Measurements from ENCODE around the gene TMTC2.
"Not testable (repeated sequence)": the region's sequence is repeated elsewhere in the genome, so short reads cannot be mapped to it uniquely, and the experiment has no call there.

Gene TMTC2

GRCh38 chr12:82845076-82845475 is 158.4 kb downstream of the TMTC2 start:
- DNase-seq (ENCODE audit: low spot score): not testable (repeated sequence)

GRCh38 chr12:82848845-82849244 is 162.1 kb downstream of the TMTC2 start:
- DNase-seq (ENCODE audit: low spot score): no peak

GRCh38 chr12:82852529-82852928 is 165.8 kb downstream of the TMTC2 start:
- no peak for DNase-seq (ENCODE audit: low spot score)

GRCh38 chr12:82855872-82856271 is 169.2 kb downstream of the TMTC2 start:
- DNase-seq (ENCODE audit: low spot score): no peak

GRCh38 chr12:82857276-82857675 is 170.6 kb downstream of the TMTC2 start:
- no peak for DNase-seq (ENCODE audit: low spot score)

- DNase-seq (ENCODE audit: low spot score): no peak
Measured at GRCh38 chr12:82857911-82858533, 171.3 kb downstream of the TMTC2 start.

GRCh38 chr12:82858534-82858917 is 171.8 kb downstream of the TMTC2 start:
- DNase-seq (ENCODE audit: low spot score): no peak

- DNase-seq (ENCODE audit: low spot score): no peak
Measured at GRCh38 chr12:82862069-82862841, 175.5 kb downstream of the TMTC2 start.

- DNase-seq (ENCODE audit: low spot score): no peak
Measured at GRCh38 chr12:82862876-82863649, 176.4 kb downstream of the TMTC2 start.

- no peak for DNase-seq (ENCODE audit: low spot score)
Measured at GRCh38 chr12:82866227-82866775, 179.6 kb downstream of the TMTC2 start.

- no peak for DNase-seq (ENCODE audit: low spot score)
Measured at GRCh38 chr12:82866946-82867345, 180.2 kb downstream of the TMTC2 start.

GRCh38 chr12:82867762-82868500 is 181.2 kb downstream of the TMTC2 start:
- DNase-seq (ENCODE audit: low spot score): no peak

- no peak for DNase-seq (ENCODE audit: low spot score)
Measured at GRCh38 chr12:82870771-82871377, 184.2 kb downstream of the TMTC2 start.

GRCh38 chr12:82872088-82872487 is 185.4 kb downstream of the TMTC2 start:
- DNase-seq (ENCODE audit: low spot score): no peak

GRCh38 chr12:82873309-82873708 is 186.6 kb downstream of the TMTC2 start:
- DNase-seq (ENCODE audit: low spot score): no peak

- DNase-seq (ENCODE audit: low spot score): no peak
Measured at GRCh38 chr12:82873951-82874350, 187.2 kb downstream of the TMTC2 start.

GRCh38 chr12:82874945-82875344 is 188.2 kb downstream of the TMTC2 start:
- DNase-seq (ENCODE audit: low spot score): peak; percentile 23

- DNase-seq (ENCODE audit: low spot score): no peak
Measured at GRCh38 chr12:82876075-82876474, 189.4 kb downstream of the TMTC2 start.

- DNase-seq (ENCODE audit: low spot score): no peak
Measured at GRCh38 chr12:82877963-82878362, 191.3 kb downstream of the TMTC2 start.

- DNase-seq (ENCODE audit: low spot score): no peak
Measured at GRCh38 chr12:82880442-82880901, 193.8 kb downstream of the TMTC2 start.

All from RKO (cell line).